GM19099 (cell line): ENCODE measurements around the gene ZMYND19.

Experiments
- POLR2A ChIP-seq: IDR thresholded peaks from 3 replicates; pipeline ENCODE4 v1.6.1; 2011; ENCODE audit warnings: low read depth; ENCODE audit not compliant: insufficient read length; ENCODE audit errors: extremely low read depth

ZMYND19 gene

GRCh38 chr9:137554349-137554748 lies 36.0 kb downstream of the ZMYND19 start:
- no peak for TF ChIP-seq POLR2A

- no peak for TF ChIP-seq POLR2A
These were observed 38.1 kb downstream of the ZMYND19 start for GRCh38 chr9:137552022-137552768.

- TF ChIP-seq POLR2A: peak; percentile 87
These were observed 38.9 kb downstream of the ZMYND19 start, which contains the start of gene MRPL41 for GRCh38 chr9:137551264-137552021. Gene MRPL41 (plus strand): TSS chr9:137551879. CDS start chr9:137552082, 203 bp downstream.

GRCh38 chr9:137550231-137550621 lies 40.1 kb downstream of the ZMYND19 start, which contains the start of gene PNPLA7:
Gene PNPLA7 (minus strand): TSS chr9:137550402. CDS start chr9:137550197, 205 bp downstream.
- TF ChIP-seq POLR2A: no peak

GRCh38 chr9:137547687-137548543 lies 42.4 kb downstream of the ZMYND19 start:
- no peak for TF ChIP-seq POLR2A

GRCh38 chr9:137545123-137545522 lies 45.2 kb downstream of the ZMYND19 start:
- no peak for TF ChIP-seq POLR2A

- no peak for TF ChIP-seq POLR2A
These were observed 46.0 kb downstream of the ZMYND19 start for GRCh38 chr9:137544176-137544760.

- TF ChIP-seq POLR2A: no peak
These were observed 46.9 kb downstream of the ZMYND19 start for GRCh38 chr9:137543237-137543963.

- no peak for TF ChIP-seq POLR2A
These were observed 47.8 kb downstream of the ZMYND19 start for GRCh38 chr9:137542486-137542885.

GRCh38 chr9:137540536-137540935 lies 49.8 kb downstream of the ZMYND19 start:
- no peak for TF ChIP-seq POLR2A

- TF ChIP-seq POLR2A: no peak
These were observed 52.3 kb downstream of the ZMYND19 start for GRCh38 chr9:137538058-137538457.

GRCh38 chr9:137535120-137535428 lies 55.2 kb downstream of the ZMYND19 start:
- no peak for TF ChIP-seq POLR2A

GRCh38 chr9:137534256-137535119 lies 55.8 kb downstream of the ZMYND19 start:
- no peak for TF ChIP-seq POLR2A
